Measurements from ENCODE around the gene TMEM86B. TPM values are rescaled to one million over a fixed set of nuclear protein-coding genes. Genes with fewer than 3 reads are reported as not detected.

The TMEM86B gene
- total and polyA plus RNA-seq, 2 experiments from 2014 or later: 1.1 to 3.2 TPM

GRCh38 chr19:55256562-55257460 is 28.2 kb upstream of the TMEM86B start:
- Histone ChIP-seq H3K4me1 (ENCODE audit: insufficient read depth) (peaks cover 30% of the 10 kb centered on the region), H4K20me1 (replicated peaks; ENCODE audit: insufficient read depth) (peaks cover 51% of the 10 kb centered on the region), H3K27ac (ENCODE audit: low read depth) (no peak overlapping the region; the same call in 1 of the 2 replicates), H3K27me3 (ENCODE audit: insufficient read depth) (no peaks in the 10 kb centered on the region), H3K36me3 (ENCODE audit: insufficient read depth) (no peaks in the 10 kb centered on the region), H3K4me2 (peak overlapping the region; percentile 98), H3K4me3 (peak overlapping the region; percentile 90), H3F3A (replicated peaks; ENCODE audit: low read depth) (peaks cover 21% of the 10 kb centered on the region), H3K9me2 (ENCODE audit: insufficient read depth) (no peaks in the 10 kb centered on the region), H3K79me2 (replicated peaks; ENCODE audit: insufficient read depth) (peaks cover 64% of the 10 kb centered on the region), H2AFZ (no peak overlapping the region)
- DNase-seq (ENCODE audit: low spot score) (no peak), ATAC-seq (no peak)
- Mint-ChIP-seq H3K36me3 (ENCODE audit: low read depth) (no peaks in the 10 kb centered on the region; the same call in 2 of the 3 replicates), H3K4me1 (peaks cover 56% of the 10 kb centered on the region), H3K9me3 (no peaks in the 10 kb centered on the region), H3K4me3 (peak overlapping the region; percentile 98), H3K27ac (no peak overlapping the region), H3K27me3 (ENCODE audit: insufficient read depth, low read depth, poor library complexity) (peaks cover 19% of the 10 kb centered on the region)
- TF ChIP-seq EZH2 (IDR thresholded peaks at IDR 0.05; ENCODE audit: low read depth, unreplicated experiment) (no peak), POLR2AphosphoS5 (IDR thresholded peaks at IDR 0.05; ENCODE audit: low read depth) (no peak), REST (IDR thresholded peaks at IDR 0.05; ENCODE audit: unreplicated experiment) (no peak), JUNB (IDR thresholded peaks at IDR 0.05; ENCODE audit: unreplicated experiment) (no peak), EZH2phosphoT487 (IDR thresholded peaks at IDR 0.05; ENCODE audit: unreplicated experiment) (no peak), CTCF (conservative IDR thresholded peaks at IDR 0.05; ENCODE audit: low read depth in 2 of 2) (no peak), ZNF331 (CRISPR knock-in tag; IDR thresholded peaks at IDR 0.05; ENCODE audit: low read depth) (no peak)

Measured in GM23338 (cell line).